GM15510 (cell line): ENCODE data around the gene CPA2.

Experiments used
- POLR2A ChIP-seq: IDR thresholded peaks from 3 replicates; pipeline ENCODE4 v1.6.1; 2011; ENCODE audit warnings: borderline replicate concordance; ENCODE audit not compliant: insufficient read length; ENCODE audit errors: extremely low read depth

The CPA2 gene

GRCh38 chr7:130254555-130254954, 12.1 kb upstream of the CPA2 start:
- TF ChIP-seq POLR2A, result no peak

DNA sequence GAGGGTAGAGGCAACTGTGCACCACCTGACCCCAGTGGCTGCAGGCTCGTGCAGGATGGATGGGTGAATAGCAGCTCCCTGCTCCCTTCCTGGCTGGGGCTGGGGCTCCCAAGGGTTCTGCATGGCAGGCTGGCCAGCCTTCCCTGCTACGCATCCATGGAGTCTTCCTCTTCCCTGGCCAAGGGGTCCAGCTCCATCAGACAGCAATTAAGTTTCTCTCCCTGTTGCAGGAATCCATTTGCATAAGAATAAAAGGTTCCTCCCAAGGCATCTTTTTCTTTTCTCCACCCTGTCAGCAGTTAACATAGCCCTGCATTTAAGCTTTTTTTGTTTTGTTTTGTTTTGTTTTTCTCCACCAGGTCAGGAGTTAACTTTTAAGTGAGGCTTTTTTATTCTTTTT, 10.0 kb upstream of the CPA2 start:
- no peak for TF ChIP-seq POLR2A

- TF ChIP-seq POLR2A, result no peak
These were observed 8.1 kb upstream of the CPA2 start for GRCh38 chr7:130258494-130259078.

DNA sequence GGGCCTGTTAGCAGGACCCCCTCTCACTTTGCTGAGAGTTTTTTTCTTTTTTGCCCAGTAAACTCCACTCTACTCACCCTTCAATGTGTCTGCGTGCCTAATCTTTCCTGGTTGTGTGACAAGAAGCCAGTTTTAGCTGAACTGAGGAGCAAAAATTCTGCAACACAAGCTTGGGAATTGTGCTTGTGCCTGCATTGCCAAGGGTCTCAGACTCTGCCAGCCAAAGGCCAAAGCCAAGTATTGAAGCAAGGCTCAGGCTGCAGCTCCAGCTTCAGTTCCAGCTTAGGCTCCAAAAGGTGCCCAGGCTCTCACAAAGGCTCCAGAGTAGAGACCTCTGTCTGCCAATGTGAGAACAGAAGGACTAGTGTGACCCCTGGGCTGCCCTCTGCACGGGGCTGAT, 4.2 kb upstream of the CPA2 start:
- no peak for TF ChIP-seq POLR2A

DNA sequence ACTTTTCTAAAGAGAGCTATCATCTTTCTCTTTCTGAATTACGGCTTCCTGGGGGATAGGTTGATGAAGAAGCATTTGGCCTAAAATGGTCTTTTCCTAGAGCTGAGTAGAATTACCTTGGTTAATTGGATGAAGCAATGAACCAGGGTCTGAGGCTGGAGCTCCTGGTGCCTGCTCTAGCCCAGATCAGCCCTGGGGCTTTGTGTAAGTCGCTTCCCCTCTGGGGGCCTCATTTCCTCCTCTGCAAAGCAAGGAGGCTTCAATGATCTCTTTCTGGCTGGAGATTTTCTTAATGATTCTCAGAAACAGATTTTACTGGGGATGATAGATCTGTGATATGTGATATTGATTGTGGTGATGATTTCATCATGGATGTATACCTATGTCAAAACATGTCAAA, 3.5 kb upstream of the CPA2 start:
- TF ChIP-seq POLR2A, result no peak

DNA sequence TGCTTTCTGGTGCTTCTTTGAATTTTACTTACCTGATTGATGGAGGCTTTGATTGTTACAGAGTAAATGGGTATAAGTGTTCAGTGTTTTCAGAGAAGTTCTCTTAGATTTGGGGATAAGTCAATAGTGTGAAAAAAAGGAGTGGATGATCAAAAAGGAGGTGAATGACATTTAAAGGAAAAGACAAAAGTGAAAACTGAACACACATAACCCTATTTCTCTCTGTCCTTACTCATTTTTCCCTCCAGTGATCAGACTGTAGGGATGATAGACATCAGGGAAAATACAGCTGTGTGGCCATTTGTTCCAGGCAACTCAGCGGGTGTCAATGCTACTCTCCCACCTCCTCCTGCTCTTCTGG, 278 bp downstream of the CPA2 start:
- TF ChIP-seq POLR2A, result no peak

GRCh38 chr7:130268463-130269317, 2.0 kb downstream of the CPA2 start:
- no peak for TF ChIP-seq POLR2A

DNA sequence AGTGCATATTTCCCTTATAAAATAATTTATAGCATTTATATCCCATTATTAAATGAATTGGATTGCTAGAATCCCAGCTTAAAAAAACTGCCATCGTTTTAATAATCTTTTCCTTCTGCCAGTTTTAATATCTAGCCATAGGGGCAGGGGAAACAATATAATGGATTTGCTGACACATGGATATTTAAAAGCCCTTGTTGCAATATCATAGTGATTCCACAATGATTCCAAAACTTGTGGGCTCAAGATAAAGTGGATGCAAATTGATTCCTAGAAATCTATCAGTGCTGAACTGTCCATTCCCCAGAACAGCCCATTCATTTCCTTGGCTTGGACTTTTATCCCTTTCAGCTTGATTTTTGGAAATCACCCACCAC, 2.6 kb downstream of the CPA2 start:
- TF ChIP-seq POLR2A, result no peak

- no peak for TF ChIP-seq POLR2A
These were observed 4.5 kb downstream of the CPA2 start for GRCh38 chr7:130270947-130271800.

DNA sequence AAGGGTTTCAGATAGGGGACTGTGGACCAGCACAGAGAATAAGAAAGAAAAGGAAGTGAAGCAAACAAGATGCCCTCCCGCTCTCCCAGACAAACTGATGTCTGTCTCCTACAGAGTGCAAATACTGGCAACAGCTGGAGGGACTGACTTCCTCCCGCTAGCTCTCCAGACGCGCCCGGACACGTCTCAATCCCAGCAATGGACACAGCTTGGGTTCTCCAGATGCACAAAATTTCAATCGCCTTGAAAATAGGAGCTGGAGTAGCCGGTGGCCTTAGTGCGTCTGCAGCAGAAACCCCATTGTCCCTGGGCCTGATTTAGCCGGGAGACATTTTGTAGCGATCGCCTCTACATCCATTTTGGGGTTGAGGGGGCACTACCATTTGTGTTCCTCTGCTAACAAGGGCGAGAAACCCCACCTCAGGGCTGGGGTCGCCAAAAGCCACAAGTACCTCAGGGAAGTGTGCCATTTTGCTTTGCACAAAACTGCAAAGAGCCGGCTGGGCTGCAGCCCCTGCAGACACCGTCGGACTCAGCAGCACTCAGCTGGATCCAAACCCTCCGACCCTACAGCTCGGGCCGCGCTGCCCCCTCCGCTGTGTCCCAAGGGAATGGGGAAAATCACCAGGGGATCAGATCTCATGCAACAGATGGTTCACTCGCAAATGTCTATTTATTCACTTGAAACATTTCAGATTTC, 5.9 kb downstream of the CPA2 start:
- no peak for TF ChIP-seq POLR2A

GRCh38 chr7:130273081-130273932, 6.6 kb downstream of the CPA2 start:
- no peak for TF ChIP-seq POLR2A

DNA sequence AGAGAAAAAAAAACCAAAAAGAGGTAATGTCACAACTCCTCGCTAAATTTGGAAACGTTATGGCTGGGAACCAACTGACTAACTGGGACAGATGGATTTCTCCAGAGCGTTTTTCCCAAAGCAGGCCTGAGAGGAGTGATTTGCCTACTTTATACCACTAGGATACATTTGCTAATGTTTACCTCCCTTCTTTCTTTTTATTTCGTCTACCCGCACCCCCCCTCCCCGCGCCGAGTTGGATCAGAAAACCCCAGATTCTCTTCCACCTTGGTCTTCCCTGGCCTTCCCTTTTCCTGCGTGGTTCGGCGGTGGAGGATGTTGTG, 7.2 kb downstream of the CPA2 start:
- no peak for TF ChIP-seq POLR2A

GRCh38 chr7:130274296-130274695, 7.6 kb downstream of the CPA2 start:
- TF ChIP-seq POLR2A, result no peak

DNA sequence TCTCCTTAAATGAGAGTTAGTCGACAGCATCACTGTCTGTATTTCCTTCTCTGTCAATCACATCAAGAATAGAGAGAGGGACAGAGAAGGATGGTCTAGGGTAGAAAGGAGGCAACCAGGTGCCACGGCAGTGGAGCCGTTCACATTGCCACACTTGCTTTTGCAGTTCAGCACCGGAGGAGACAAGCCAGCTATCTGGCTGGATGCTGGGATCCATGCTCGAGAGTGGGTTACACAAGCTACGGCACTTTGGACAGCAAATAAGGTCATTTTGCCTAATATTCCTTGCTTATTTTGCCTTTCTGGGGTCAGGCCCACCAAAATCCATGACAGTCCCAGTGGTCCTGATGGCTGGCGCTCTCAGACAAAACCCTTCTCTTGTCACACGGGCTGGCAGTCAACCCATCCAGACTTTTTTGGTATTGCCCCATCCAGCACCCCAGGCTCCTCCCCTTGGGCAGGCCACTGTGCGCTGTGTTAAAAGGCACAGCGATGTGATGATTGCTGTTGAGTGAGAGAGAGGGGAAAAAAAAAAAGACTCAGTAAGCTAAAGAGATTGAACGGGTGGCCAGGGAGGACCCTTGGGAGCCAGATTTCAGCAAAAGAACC, 8.4 kb downstream of the CPA2 start:
- no peak for TF ChIP-seq POLR2A
